ENCODE results near the gene RGP1.

RGP1 gene

DNA sequence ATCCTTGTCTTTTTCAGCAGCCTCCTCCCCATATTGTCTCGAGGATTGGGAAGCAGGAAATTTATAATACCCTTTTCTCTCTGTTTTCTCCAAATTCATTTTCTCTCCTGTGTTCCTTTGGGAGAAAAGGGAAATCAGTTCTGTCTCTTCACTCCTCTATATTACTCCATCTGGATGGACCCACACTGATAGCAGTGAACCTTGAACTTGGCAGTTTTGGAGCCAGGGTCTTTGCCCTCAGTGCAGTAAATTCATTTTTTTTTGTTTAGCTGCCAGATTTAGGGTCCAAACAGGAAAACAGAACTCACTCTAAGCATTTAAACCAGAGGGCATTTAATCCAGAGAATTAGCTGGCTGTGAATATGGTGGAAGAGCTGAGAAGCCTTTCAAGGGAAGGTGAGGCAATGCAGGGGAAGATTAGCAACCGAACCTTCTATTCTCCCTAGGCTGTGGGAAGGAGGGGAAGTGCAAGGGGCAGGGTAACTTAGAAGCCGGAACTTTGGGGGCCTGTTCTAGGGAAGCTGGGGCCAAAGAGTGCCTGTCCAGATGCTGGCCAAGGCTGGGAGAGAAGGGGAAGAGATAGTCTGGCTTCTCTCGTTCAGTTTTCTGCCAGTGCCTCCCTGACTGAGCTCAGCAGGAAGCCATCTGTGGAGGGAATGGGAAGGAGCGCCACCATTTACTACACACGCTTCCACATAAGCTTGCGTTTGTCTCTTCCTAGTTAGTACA, 26.0 kb downstream of the RGP1 start:
- no peak for DNase-seq (ENCODE audit: low spot score)

DNA sequence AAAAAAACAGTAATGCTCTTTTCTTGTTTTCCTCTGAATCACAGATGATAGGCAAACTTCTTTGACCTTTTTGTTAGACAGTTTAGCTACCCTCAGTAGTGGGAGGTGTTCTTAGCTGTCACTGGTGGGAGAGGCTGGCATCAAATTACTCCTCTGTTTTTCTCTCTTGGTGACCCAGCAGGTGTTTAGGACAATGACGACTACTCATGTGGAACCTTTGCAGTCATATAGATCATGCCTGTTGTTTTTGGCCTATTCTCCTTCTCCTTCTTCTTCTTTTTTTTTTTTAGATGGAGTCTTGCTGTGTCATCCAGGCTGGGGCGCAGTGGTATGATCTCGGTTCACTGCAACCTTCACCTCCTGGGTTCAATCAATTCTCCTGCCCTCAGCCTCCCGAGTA, 26.9 kb downstream of the RGP1 start:
- DNase-seq (ENCODE audit: low spot score) = no peak

DNA sequence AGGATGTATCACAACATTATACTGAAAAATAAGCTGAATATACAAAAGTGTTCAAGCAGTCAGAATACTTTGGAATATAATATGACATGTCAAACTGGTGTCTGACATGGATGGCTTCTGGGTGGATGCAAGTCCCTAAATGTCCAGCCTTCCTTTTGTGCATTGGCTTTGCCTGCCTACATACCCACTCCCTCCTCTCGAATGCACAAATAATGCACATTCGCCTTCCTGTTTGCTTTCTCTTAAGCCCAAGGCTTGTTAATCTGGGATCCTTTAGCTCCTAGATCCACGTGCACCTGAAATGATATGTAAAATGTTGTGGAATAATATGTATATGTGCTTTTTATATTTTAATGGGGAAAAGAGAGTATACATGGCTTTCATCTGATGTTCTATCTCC, 29.4 kb downstream of the RGP1 start:
- DNase-seq (ENCODE audit: low spot score) = no peak

DNA sequence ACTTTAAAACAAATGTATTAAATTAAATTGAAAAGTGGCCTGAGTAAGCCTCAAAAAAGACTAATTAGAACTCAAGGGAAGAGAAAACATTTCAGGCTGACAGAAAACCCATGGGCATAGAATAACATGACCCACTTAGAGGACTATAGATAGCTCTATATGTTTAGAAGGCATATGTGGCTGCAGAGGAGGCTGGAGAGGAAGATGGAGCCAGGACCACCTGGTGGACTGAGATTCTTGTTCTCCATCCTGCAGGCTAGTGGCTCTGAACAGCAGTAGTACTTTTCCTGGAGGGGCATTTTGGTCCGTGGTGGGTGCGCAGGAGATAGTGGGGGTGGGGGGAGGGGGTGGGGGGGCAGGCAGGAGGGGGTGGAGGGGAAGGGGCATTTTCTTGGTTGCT, 32.0 kb downstream of the RGP1 start:
- no peak for DNase-seq (ENCODE audit: low spot score)

DNA sequence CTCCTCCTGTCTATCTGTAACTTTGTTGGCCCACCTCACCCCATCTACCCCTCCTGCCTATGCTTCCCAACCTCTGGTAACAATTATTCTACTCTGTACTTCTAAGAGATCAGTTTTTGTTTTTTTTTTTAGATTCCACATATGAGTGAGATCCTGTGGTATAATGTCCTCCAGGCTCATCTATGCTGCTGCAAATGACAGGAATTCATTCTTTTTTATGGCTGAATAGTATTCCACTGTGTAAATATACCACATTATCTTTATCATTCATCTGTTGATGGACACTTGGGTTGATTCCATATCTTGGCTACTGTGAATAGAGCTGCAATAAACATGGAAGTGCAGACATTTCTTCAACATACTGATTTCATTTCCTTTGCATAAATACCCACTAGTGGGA, 34.3 kb downstream of the RGP1 start:
- no peak for DNase-seq (ENCODE audit: low spot score)

DNA sequence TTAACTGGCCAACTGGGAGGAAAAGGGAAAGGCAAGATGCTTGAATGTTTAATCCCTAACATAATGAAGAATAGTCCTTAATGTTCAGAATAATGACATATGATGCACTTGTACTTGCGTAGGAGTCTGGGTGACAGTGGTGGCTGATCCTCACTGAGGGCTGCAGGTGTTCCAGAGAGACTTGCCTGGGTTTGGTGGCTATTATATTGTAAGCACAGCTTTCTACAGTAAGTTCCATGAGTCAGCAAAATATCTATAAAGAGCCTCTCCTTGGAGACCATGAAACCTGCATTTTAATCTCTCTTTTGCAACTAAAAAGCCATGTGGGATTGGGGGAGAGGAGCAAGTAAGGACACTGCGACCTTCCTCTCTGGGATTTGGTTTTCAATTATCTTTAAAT, 40.5 kb downstream of the RGP1 start:
- no peak for DNase-seq (ENCODE audit: low spot score)

DNA sequence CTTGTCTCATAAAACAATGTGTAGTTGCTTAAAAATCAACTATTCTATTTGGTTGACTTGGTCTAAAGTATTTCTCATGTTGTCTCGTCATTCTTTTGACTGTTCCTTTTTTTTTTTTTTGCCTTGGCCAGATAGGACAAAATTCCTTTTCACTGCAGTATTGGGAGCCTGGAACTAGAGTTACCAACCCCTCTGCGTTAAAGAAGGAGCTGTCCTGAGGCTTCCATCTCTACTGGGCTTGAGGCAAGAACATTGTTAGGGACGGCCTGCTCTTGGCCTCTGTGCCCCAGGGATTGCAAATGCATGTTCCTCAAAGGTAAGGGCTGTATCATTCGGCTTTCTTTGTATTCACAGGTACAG, 40.9 kb downstream of the RGP1 start:
- DNase-seq (ENCODE audit: low spot score) = no peak

DNA sequence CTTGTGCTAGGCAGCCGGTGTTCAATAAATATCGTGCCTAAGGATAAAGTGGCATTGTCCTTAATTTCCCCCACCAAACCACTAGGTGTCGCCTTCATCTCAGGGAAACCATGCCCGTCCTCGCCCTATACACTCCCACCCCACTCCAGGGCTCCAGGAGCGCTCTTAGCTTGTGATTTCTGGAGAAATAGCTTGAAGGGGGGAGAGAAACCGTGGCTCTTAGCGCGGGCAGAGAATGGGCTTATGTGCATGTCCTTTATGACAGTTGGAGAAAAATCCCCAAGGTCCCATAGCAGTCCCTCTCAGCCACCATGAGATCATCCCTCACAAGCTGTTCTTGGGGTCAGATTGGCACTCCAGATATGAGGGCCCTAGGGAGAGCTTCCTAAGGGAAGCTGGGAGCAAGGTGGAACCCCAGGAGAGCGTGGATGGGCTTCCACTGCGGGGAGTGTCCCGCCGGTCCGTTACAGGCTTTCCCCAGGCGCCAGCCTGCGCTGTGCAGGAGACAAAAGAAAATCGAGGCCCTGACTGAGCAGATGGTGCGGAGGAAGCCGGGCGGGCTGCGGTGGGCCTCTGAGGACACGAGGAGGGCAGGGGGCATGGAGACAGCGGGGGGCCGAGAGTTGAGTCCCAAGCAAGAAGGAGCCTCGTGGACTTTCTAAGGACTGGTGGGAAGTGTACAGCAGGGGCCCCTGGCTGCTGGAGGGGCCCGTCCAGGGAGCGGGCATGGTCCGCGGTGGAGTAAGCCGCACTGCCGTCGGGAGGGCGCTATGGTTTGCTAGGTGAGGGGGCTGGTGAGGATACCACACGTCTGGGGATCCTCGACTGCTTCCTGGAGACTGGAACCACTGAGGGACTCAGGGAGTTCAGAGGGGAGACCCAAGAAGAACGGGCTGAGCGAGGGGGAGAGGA, 41.6 kb downstream of the RGP1 start:
- DNase-seq (ENCODE audit: low spot score) = peak; percentile 81

DNA sequence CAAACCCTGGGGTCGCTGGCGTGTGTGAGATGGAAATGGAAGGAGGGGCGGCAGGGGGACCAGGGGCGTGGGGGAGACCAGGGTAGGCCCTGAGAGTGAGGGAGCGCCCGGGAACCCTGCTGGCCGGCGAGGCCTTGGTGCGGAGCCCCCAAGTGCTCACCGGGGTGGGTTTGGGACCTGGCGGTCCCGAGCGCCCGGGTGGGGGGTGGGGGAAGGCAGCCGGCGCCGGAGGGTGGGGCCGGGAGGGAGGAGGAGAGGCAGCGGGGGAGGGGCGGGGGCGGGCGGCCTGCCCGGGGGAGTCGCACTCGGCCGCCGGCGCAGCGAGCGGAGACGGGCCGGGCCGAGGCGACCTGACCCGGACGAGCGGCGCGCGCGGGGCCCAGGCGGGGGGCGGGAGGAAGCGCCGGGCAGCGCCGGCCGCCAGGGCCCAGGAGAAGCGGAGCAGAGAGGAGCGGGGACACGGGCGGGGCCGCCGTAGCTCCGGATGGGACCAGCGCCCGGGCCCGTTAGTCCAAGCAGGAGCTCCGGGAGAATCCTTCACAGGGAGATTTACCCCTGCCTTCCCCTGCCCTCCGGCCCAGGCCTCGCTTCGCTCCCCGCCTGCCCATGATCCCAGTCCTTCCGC, 42.3 kb downstream of the RGP1 start, which contains the start of gene NPR2:
Gene NPR2 (plus strand): TSS at position 295 of the 625 bp plus-strand sequence. CDS start 818 bp downstream, outside the sequence.
- DNase-seq (ENCODE audit: low spot score) = peak; percentile 77

DNA sequence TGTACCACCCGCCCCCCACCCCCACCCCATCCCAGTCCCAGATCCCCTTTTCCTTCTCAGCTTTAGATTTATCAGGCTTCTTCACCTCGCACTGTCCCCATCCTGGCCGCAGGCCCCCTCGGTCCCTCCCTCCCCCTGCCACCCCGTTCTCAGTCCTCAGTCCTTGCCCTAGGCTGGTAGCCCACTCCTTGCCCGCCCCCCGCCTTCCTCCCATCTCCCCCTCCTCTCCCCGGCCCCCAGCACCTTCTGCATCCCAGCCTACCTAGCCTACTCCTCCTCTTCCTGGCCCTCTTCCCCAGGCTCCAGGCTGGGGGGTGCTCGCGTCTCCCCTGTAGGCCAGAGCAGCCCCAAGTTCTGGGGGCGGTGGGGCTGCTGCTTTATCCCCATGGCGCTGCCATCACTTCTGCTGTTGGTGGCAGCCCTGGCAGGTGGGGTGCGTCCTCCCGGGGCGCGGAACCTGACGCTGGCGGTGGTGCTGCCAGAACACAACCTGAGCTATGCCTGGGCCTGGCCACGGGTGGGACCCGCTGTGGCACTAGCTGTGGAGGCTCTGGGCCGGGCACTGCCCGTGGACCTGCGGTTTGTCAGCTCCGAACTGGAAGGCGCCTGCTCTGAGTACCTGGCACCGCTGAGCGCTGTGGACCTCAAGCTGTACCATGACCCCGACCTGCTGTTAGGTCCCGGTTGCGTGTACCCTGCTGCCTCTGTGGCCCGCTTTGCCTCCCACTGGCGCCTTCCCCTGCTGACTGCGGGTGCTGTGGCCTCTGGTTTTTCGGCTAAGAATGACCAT, 43.1 kb downstream of the RGP1 start:
- DNase-seq (ENCODE audit: low spot score) = no peak

DNA sequence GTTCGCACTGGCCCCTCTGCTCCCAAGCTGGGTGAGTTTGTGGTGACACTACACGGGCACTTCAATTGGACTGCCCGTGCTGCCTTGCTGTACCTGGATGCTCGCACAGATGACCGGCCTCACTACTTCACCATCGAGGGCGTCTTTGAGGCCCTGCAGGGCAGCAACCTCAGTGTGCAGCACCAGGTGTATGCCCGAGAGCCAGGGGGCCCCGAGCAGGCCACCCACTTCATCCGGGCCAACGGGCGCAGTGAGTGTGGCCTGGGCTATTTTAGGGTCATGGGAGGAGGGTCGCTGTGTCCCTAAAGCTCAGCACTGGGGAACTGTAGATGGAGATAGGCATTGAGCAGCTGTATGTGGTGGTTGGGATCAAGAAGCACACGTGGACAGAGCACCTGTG, 43.7 kb downstream of the RGP1 start:
- no peak for DNase-seq (ENCODE audit: low spot score)

DNA sequence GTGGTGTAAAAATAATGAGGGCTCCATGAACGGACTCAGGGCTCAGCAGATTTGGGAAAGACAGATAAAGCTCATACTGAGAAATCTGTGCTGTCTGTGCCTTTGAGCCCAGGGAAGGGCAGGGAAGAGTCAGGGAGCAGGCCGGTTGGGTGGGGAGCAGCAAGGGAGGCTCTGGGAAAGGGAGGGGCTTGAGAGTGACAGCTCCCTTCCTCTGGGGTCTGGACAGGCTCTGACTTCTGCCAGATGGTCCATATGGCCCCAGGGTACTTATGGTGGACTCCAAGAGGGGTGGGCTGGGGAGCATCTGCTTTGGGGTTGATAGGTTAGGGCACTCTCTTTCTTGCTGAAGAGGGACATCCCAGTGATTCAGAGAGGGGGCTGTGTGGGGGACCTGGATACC, 44.4 kb downstream of the RGP1 start:
- no peak for DNase-seq (ENCODE audit: low spot score)

DNA sequence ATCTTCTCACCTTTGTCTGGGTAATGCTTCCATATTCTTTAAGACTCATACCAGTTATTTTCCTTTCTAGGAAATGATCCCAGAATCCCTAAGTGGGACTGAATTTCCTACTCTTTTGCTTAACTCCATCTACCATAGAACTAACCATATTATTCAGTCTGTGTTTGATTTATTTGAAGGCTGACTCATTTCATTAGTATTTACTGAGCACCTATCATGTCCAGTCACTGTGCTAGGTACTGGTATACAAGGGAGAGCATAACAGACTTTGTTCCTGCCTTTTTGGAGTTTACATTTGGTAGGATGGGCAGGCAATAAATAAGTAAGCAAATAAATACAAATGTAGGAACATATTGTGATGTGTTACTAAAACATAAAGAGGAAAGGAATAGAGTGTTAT, 46.6 kb downstream of the RGP1 start:
- DNase-seq (ENCODE audit: low spot score) = no peak

DNA sequence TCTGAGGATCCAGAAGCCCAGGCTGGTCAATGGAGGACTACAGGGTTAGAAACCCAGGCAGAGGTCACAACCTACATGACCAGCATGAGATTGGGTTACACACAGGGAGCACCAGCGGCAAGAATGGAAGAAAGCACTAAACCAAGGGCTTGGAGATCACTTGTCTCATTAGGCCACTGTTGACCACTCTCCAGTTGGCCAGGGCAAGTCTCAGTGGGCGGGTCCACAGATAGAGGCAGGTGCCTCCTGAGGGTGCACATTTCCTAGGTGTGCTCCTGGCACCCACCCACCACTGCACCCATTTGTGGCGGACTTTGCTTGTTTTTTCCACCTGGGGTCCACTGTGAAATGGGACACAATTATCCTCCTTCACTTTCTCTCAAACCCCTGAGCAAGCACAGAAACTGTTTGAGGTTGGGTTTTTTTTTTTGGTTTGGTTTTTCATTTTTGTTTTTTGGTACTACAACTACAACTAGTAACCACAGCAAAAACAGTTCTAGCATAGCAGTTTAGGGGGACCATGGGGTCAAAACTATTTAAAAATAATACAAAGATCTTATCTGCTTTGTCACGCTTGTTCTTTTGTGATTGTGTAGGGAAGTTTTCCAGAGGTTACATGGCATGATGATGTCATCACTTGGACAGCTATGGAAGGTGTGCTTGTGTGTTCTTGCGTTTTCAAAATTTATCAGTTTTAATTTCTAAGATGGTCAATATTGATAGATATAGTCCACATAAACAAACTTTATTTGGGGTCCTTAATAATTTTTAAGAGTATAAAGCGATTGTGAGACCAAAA, 48.4 kb downstream of the RGP1 start:
- no peak for DNase-seq (ENCODE audit: low spot score)

DNA sequence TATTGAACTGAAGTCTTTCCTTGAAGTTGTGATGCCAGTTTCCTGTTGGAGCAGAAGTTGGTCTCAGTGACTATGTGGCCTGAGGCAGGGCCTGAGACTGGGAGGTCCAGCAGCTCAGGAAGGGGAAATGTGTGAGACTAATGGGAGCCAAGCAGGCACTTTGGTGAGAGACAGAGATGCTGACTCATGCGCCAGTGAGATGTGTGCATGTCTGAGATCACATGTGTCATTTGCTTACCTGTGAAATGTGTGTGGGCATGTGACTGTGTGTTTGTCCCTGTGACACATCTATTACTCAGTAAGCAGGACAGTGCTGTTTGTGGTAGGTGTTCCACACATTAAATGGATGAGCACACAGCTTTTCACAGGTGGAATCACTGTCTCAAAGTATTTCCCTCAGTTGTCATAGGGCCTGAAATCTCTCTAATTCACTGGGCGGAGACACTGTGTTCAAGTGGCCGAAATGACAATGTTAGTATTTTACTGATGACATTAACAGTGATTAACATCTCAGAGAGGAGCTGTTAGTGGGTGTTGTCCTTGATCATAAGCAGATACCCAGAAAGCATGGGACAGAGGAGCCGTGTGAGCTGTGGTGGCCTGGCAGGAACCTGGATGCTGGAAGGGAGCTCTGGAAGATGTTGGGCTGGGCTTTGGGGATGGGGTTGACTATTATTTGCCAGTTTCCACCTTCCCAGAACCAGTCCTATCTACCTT, 49.7 kb downstream of the RGP1 start:
- no peak for DNase-seq (ENCODE audit: low spot score)

DNA sequence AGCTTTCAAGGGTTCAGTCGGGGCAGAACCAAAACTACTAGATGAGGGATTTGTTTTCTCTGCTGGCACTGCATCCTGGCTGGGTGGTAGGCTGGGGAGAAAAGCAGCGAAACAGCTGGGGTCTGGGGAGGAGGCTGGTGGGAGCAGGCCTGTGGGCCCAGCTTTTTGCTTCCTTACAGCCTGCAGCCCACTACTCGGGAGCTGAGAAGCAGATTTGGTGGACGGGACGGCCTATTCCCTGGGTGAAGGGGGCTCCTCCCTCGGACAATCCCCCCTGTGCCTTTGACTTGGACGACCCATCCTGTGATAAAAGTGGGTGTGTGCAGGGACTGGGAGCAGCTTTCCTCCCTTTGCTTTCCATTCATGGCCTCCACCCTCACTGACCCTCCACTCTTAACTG, 51.4 kb downstream of the RGP1 start:
- no peak for DNase-seq (ENCODE audit: low spot score)

DNA sequence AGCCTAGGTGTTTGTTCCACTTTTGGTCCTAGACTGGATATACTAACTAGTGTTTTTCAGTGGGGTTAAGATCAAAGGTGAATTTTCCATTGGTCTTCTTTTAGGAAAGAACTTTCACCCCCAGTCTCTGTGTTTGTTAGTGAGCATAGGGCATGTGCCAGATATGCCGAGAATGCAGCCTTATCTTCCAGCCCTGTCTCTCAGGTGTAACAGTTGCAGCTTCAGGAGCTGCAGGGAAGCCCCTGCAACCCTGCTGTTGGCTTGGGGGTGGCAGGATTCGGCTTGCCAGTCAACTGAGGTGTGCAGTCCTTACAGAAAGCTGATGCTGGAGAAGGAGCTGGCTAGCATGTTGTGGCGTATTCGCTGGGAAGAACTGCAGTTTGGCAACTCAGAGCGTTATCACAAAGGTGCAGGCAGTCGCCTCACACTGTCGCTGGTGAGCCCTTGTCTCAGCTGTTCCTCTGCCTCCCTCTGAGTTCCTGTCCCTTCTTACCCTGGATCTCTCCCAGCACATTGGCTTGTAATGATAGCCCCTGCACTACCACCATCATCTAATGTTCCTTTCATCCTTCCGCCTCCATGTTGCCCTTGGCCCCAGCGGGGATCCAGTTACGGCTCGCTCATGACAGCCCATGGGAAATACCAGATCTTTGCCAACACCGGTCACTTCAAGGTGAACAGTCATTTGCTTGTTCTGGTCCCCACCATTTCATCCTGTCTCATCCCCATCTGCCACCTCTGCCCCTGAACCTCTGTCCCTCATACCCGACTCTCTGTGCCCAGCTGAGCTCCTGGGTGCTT, 52.4 kb downstream of the RGP1 start:
- DNase-seq (ENCODE audit: low spot score) = no peak

DNA sequence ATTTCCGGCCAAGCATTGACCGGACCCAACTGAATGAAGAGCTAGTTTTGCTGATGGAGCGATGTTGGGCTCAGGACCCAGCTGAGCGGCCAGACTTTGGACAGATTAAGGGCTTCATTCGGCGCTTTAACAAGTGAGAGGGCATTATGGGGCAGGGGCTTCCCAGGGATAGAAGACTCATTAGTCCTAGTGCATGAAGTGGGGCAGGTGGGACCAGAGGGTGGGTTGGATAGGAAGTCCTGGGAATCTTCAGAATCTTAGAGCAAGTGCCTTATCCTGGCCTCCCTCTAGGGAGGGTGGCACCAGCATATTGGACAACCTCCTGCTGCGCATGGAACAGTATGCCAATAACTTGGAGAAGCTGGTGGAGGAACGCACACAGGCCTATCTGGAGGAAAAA, 57.0 kb downstream of the RGP1 start:
- DNase-seq (ENCODE audit: low spot score) = no peak
